ENCODE measurements around the gene VPS13A.

VPS13A gene

DNA sequence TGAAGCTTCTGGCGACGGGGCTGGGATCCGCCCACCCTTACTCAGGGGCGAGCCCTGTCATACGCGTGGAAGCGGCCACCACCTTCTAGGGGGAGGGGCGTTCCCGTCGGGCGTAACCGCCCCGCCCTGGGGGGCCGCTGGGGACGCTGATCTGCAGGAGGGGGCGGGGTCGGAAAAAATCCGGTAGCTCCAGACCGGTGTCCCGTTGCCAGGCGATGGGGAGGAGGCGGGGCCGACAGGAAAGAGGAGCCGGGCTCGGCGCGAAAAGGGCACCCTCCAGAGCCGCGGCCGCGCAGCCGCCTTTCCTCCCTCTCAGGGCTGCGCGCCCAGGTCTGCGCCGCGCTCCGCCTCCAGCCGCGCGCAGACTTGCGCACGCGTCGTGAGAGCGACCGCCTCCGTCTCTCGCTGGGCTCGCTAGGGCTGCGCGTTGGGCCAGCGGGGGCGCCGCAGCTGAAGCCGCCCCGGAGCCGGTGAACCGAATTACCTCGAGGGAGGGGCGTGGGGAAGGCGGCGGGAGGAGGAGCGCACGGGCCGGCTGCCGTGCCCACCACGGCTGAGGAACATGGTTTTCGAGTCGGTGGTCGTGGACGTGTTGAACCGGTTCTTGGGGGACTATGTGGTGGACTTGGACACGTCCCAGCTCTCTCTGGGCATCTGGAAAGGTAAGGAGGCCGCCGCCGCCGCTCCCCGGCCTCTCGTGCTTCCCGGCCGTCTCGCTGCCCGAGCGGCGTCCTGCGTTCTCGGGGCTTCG is at the start of gene VPS13A:
Gene VPS13A, plus strand, starts transcription at position 392 of the 751 bp plus-strand sequence. Its CDS starts 171 bp downstream, at position 563.
- Histone ChIP-seq H3K9me3 (no peaks in the 10 kb centered on the region), H3K36me3 (replicated peaks) (no peaks in the 10 kb centered on the region), H3K4me3 (peak within 1 kb of the TSS; percentile 83), H3K4me1 (peaks cover 12% of the 10 kb centered on the region), H3K27me3 (ENCODE audit: low read depth) (no peaks in the 10 kb centered on the region)
- peak; percentile 94 to 99 for DNase-seq (ENCODE audit: low spot score in 2 of 2)
- in situ Hi-C loops (cut with MboI; ENCODE audit: low sequenced_read_pairs): no loop called here

- 0 out of 2 replicates have a peak, but pooled peaks cover 8% of the 10 kb centered on the region for H3K27me3 ChIP-seq (ENCODE audit: low read depth)
- in situ Hi-C loops (cut with MboI; ENCODE audit: low sequenced_read_pairs): no loop called here
These were observed 49.1 kb upstream of the VPS13A start for GRCh38 chr9:77128125-77128789.

GRCh38 chr9:77131399-77131798 is 45.9 kb upstream of the VPS13A start:
- no peak overlapping the region for H3K4me3 ChIP-seq
- H3K36me3 ChIP-seq (replicated peaks): no peaks in the 10 kb centered on the region
- DNase-seq (ENCODE audit: low spot score in 2 of 2): no peak
- peaks cover 9% of the 10 kb centered on the region for H3K4me1 ChIP-seq
- in situ Hi-C loops (cut with MboI; ENCODE audit: low sequenced_read_pairs): no loop called here
- H3K27me3 ChIP-seq (ENCODE audit: low read depth): 0 out of 2 replicates have a peak, but pooled peaks cover 8% of the 10 kb centered on the region
- no peaks in the 10 kb centered on the region for H3K9me3 ChIP-seq

More at GRCh38 chr9:77128125-77128789, 49.1 kb upstream of the VPS13A start:
- no peak for DNase-seq (ENCODE audit: low spot score in 2 of 2)
- no peak overlapping the region for H3K4me3 ChIP-seq
- H3K36me3 ChIP-seq (replicated peaks): no peaks in the 10 kb centered on the region
- H3K4me1 ChIP-seq: peaks cover 9% of the 10 kb centered on the region
- no peaks in the 10 kb centered on the region for H3K9me3 ChIP-seq

DNA sequence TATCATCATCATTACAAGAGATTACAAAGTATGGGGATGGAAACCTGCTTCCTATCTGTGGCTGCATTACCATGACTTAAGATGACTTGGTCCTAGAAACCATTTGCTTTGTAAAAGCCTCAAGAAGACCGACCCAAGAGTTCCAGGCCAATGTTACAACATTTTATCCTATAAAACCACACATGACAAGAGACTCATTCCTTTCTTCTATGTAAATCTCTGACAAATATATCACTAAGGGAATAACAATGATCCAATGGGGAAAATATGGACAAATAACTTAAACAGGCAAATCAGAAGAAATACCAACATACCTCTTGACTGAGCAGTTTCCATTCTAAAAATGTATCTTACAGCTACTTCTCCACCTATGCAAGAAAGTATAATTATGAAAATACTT is 44.3 kb upstream of the VPS13A start:
- in situ Hi-C loops (cut with MboI; ENCODE audit: low sequenced_read_pairs): no loop called here
- Histone ChIP-seq H3K9me3 (no peaks in the 10 kb centered on the region), H3K27me3 (ENCODE audit: low read depth) (0 out of 2 replicates have a peak, but pooled peaks cover 8% of the 10 kb centered on the region), H3K4me1 (no peaks in the 10 kb centered on the region), H3K36me3 (replicated peaks) (no peaks in the 10 kb centered on the region), H3K4me3 (no peak overlapping the region)
- no peak for DNase-seq (ENCODE audit: low spot score in 2 of 2)

DNA sequence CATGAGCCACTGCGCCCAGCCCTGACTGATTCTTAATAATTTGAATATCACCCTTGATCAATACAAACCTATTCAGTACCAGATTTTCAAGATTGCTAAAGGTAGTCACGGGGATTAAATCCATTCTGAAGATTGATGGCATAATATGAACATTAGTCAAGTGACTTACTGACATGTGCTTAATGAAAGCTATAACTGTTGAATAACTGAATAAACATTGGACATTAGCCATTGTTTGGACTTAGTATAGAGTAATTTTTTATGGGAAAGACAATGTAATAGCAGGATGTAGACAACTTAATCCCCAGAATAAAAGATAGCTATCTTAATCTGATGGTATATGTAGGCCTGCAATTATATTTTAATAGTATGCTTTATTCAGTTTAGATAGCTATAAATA is 35.0 kb upstream of the VPS13A start:
- H3K27me3 ChIP-seq (ENCODE audit: low read depth): peaks cover 10% of the 10 kb centered on the region; the same call in 1 of the 2 replicates
- H3K4me1 ChIP-seq: no peaks in the 10 kb centered on the region
- no peak overlapping the region for H3K4me3 ChIP-seq
- H3K36me3 ChIP-seq (replicated peaks): no peaks in the 10 kb centered on the region
- in situ Hi-C loops (cut with MboI; ENCODE audit: low sequenced_read_pairs): no loop called here
- H3K9me3 ChIP-seq: no peaks in the 10 kb centered on the region
- DNase-seq (ENCODE audit: low spot score in 2 of 2): no peak

DNA sequence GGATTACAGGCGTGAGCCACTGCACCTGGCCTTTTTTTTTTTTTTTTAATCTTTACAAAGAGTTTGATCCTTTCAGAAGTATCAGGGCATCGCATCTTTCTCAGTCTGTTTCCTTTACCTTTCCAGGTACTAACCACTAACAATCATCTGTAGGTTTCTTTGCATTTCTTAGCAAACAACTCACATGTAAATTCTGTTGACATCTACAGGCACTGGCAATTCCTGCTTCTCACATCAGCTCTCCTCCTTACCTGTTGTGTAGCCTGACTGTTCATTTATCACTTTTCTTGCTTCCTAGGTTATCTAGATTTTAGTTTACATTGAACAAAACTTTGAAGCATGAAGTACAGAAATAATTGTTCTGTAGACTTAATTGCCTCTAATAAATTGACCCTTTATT is 27.5 kb upstream of the VPS13A start:
- no peaks in the 10 kb centered on the region for H3K4me1 ChIP-seq
- H3K27me3 ChIP-seq (ENCODE audit: low read depth): peaks cover 12% of the 10 kb centered on the region
- no peak for DNase-seq (ENCODE audit: low spot score in 2 of 2)
- H3K4me3 ChIP-seq: no peak overlapping the region
- no peaks in the 10 kb centered on the region for H3K9me3 ChIP-seq
- H3K36me3 ChIP-seq (replicated peaks): no peaks in the 10 kb centered on the region
- in situ Hi-C loops (cut with MboI; ENCODE audit: low sequenced_read_pairs): loop anchor here (25.0 kb wide), 1 partner anchor 338 kb away; no protein-coding TSS in a partner anchor

DNA sequence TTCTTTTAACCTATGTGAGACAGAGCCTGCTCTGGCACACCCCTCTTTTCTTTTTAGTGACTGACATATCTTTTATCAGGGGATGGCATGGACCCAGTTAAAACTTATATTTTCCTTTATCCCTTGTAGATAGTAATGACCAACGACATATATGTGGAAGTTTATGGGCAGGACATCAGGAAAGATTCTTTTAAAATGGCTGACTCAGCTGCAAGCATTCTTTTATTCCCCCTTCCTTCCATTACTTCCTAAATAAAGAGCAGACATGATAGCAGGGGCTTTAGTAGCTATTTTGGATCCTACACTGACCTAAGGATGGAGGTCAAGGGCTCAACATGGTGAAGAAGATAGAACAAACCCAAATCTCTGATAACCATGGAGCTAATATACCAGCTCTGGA is 25.0 kb upstream of the VPS13A start:
- in situ Hi-C loops (cut with MboI; ENCODE audit: low sequenced_read_pairs): loop anchor here (25.0 kb wide), 1 partner anchor 340 kb away; no protein-coding TSS in a partner anchor
- H3K36me3 ChIP-seq (replicated peaks): no peaks in the 10 kb centered on the region
- H3K27me3 ChIP-seq (ENCODE audit: low read depth): peaks cover 10% of the 10 kb centered on the region
- DNase-seq (ENCODE audit: low spot score in 2 of 2): no peak
- H3K4me1 ChIP-seq: no peaks in the 10 kb centered on the region
- H3K9me3 ChIP-seq: no peaks in the 10 kb centered on the region
- no peak overlapping the region for H3K4me3 ChIP-seq

- Histone ChIP-seq H3K9me3 (no peaks in the 10 kb centered on the region), H3K36me3 (replicated peaks) (no peaks in the 10 kb centered on the region), H3K27me3 (ENCODE audit: low read depth) (peaks cover 10% of the 10 kb centered on the region), H3K4me1 (no peaks in the 10 kb centered on the region), H3K4me3 (no peak overlapping the region)
- DNase-seq (ENCODE audit: low spot score in 2 of 2): no peak
- in situ Hi-C loops (cut with MboI; ENCODE audit: low sequenced_read_pairs): loop anchor here (25.0 kb wide), 1 partner anchor 345 kb away; no protein-coding TSS in a partner anchor
These were observed 20.5 kb upstream of the VPS13A start for GRCh38 chr9:77156646-77157371.

- in situ Hi-C loops (cut with MboI; ENCODE audit: low sequenced_read_pairs): loop anchor here (25.0 kb wide), 1 partner anchor 347 kb away; no protein-coding TSS in a partner anchor
- H3K4me3 ChIP-seq: no peak overlapping the region
- no peaks in the 10 kb centered on the region; the same call in 1 of the 2 replicates for H3K27me3 ChIP-seq (ENCODE audit: low read depth)
- H3K9me3 ChIP-seq: no peaks in the 10 kb centered on the region
- no peaks in the 10 kb centered on the region for H3K36me3 ChIP-seq (replicated peaks)
- H3K4me1 ChIP-seq: no peaks in the 10 kb centered on the region
- no peak for DNase-seq (ENCODE audit: low spot score in 2 of 2)
These were observed 18.4 kb upstream of the VPS13A start for GRCh38 chr9:77158772-77159513.

DNA sequence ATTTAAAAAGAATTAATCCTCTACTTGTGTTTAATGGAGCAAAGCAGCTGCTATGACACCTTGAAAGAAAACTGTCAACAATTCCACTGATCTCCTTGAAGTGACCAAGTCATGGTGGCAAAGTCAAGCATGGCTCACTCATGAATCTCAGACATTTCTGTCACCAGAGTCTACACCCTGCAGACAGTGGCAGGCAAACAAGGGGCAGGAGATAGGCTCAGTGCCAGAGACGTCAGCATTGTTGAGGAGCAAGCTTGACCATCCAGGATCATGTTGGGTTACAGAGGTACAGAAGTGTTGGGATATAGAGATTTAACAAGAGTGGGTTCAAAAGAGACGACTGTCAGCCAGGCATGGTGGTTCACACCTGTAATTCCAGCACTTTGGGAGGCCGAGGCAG is 16.1 kb upstream of the VPS13A start:
- Histone ChIP-seq H3K27me3 (ENCODE audit: low read depth) (no peaks in the 10 kb centered on the region; the same call in 1 of the 2 replicates), H3K4me1 (no peaks in the 10 kb centered on the region), H3K36me3 (replicated peaks) (no peaks in the 10 kb centered on the region), H3K9me3 (no peaks in the 10 kb centered on the region), H3K4me3 (no peak overlapping the region)
- no peak for DNase-seq (ENCODE audit: low spot score in 2 of 2)
- in situ Hi-C loops (cut with MboI; ENCODE audit: low sequenced_read_pairs): loop anchor here (25.0 kb wide), 1 partner anchor 349 kb away; no protein-coding TSS in a partner anchor

DNA sequence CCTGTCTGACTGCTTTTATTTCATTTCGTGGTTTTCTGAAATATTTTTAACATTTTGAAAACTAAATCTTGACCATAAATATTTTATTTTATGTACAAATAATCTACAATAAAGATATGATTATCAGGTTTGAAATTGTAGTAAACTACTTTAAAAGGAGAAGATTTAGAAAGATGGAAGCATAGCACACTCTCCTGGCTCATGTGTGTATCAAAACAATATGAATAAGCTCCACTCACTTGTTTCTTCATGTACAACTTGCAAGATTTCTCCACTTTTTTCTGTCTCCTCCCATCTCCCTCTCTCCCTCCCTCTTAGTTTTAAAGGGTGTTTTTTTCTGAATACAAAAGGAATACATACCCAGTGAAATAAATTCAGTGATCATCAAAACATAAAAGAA is 15.4 kb upstream of the VPS13A start:
- in situ Hi-C loops (cut with MboI; ENCODE audit: low sequenced_read_pairs): loop anchor here (25.0 kb wide), 1 partner anchor 350 kb away; no protein-coding TSS in a partner anchor
- no peaks in the 10 kb centered on the region for H3K36me3 ChIP-seq (replicated peaks)
- H3K27me3 ChIP-seq (ENCODE audit: low read depth): no peaks in the 10 kb centered on the region; the same call in 1 of the 2 replicates
- no peaks in the 10 kb centered on the region for H3K9me3 ChIP-seq
- H3K4me3 ChIP-seq: no peak overlapping the region
- H3K4me1 ChIP-seq: peaks cover 4% of the 10 kb centered on the region; the same call in 1 of the 2 replicates
- no peak for DNase-seq (ENCODE audit: low spot score in 2 of 2)

DNA sequence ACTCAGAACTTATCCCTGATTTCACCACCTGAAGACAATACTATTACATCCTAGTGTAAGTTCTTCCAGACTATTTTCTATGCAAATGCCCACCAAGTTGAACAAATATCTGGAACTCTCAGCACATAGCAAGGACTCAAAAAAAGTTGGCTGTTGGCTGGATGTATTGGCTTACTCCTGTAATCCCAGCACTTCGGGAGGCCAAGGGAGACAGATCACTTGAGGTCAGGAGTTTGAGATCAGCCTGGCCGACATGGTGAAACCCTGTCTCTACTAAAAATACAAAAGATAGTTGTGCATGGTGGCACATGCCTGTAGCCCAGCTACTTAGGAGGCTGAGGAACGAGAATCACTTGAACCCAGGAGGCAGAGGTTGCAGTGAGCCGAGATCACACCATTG is 15.0 kb upstream of the VPS13A start:
- in situ Hi-C loops (cut with MboI; ENCODE audit: low sequenced_read_pairs): loop anchor here (25.0 kb wide), 1 partner anchor 350 kb away; no protein-coding TSS in a partner anchor

DNA sequence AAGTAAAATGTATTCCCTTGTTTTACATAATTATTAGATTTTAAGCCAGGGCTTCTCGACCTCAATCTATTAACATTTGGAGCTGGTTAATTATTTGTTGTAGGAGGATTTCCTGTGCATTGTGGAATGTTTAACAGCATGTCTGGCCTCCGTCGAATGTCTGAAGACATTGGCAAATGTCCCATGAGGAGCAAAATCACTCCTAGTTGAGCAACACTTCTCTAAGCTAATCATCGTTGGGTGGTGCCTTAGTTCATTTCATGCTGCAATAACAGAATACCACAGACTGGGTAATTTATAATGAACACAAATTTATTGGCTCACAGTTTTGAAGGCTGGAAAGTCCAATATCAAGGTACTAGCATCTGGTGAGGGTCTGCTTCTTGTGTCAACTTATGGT is 13.4 kb upstream of the VPS13A start:
- Histone ChIP-seq H3K4me3 (no peak overlapping the region), H3K36me3 (replicated peaks) (no peaks in the 10 kb centered on the region), H3K4me1 (peaks cover 4% of the 10 kb centered on the region; the same call in 1 of the 2 replicates), H3K9me3 (no peaks in the 10 kb centered on the region), H3K27me3 (ENCODE audit: low read depth) (no peaks in the 10 kb centered on the region; the same call in 1 of the 2 replicates)
- no peak for DNase-seq (ENCODE audit: low spot score in 2 of 2)
- in situ Hi-C loops (cut with MboI; ENCODE audit: low sequenced_read_pairs): loop anchor here (25.0 kb wide), 1 partner anchor 352 kb away; no protein-coding TSS in a partner anchor

More for the DNA sequence above, 15.0 kb upstream of the VPS13A start:
- no peaks in the 10 kb centered on the region; the same call in 1 of the 2 replicates for H3K27me3 ChIP-seq (ENCODE audit: low read depth)
- no peak for DNase-seq (ENCODE audit: low spot score in 2 of 2)
- H3K4me3 ChIP-seq: no peak overlapping the region
- H3K4me1 ChIP-seq: peaks cover 4% of the 10 kb centered on the region; the same call in 1 of the 2 replicates
- no peaks in the 10 kb centered on the region for H3K36me3 ChIP-seq (replicated peaks)
- H3K9me3 ChIP-seq: no peaks in the 10 kb centered on the region
